GM04504 (cell line): ENCODE results near the gene PARD3B.

ENCODE experiments used
- DNase-seq: peaks from one replicate; pipeline ENCODE4 v3.0.0-alpha.2; 2012; ENCODE audit warnings: low read depth

The PARD3B gene

DNA sequence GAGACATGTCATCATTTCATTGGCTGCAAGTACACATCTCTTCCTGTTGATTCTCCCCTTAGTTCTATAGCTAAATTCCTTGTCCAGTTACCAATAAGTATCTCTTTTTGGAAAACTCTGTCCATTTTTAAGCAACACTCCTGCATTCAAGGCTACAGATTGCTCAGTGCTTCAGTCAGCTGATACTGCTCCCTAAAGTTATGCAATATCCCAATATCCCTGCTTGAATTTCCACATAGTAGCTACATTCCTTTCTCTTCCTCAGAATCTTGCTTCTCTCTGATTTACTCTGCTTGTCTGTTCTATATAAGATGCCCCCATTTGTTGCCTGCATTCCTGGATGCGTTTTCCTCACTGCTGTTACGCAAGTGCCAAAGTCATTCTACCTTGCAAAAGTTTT lies 109.8 kb downstream of the PARD3B start:
- no peak for DNase-seq

DNA sequence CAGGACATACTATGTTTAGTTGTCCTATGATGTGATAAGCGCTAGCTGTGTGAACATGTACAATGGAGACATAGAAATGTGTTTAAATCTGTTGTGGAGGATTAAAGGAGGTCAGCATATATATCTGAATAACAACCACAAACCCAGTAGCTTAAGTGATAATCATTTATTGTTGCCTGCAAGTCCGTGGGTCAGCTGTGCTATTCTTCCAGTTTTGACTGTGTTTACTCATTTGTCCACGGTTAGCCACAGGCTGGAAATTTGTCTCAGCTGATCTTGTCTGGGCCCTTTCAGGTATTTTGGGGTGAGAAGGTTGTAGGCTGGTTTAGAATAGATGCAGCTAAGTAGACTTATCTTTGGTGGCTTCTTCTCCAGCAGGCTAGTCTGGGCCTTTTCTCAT lies 110.4 kb downstream of the PARD3B start:
- no peak for DNase-seq

DNA sequence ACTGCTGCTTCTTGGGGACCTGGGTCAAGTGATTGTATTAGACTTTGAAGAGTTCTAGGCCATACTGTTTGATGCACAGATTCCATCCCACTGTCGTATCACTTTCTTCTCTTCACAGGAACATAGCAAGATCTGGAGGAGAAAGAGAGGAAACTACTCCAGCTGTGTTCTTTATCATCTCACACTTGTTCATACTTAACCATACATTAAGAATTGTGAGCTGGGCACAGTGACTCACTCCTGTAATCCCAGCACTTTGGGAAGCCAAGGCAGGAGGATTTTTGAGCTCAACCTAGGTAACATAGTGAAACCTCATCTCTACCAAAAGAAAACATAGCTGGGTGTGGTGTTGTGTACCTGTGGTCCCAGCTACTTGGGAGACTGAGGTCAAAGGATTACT lies 111.7 kb downstream of the PARD3B start:
- no peak for DNase-seq

DNA sequence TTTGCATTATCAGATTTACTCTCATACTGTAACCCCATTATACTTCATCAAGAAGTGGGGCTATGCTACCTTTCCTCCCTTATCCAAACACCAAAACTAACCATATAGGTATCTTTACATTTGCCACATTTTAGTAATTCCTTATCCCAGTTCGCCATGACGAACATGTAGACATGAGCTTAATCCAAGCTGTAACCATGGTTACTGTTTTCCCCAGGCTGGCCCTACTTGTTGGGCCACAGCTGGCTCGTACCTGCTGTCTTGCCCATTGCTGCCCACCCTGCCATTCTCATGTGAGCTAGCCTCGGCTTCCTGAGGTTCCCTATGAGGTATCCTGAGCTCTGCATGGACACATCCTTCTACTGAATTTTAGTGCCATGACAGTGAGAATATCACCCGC lies 117.7 kb downstream of the PARD3B start:
- no peak for DNase-seq

DNA sequence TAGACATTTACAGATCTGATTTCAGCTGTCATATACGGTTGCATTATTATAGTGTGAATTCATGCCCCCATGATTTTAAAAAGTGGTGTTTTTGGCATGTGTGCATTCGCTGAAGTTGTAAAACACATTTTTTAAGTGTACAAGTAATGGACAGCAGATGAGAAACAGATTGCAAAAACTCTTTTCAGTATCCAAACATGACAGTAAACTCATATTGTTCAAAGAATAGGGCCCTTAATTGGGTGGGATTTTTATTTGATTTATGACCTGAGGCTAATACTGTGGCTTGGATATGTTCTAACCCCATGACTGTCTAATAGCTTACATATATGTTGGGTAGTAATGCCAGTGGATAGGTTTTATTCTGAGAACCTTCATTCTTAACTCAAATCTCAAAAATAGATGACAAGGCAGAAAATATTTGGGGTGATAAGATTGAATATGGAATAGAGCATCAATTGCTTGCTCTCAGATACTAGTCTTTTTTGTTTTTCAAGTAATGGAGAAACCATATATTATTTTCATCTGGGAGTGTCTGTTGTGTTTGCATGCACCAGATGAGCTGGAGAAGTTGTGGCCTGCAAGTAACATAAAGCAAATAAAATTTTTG lies 118.6 kb downstream of the PARD3B start:
- DNase-seq, result no peak

DNA sequence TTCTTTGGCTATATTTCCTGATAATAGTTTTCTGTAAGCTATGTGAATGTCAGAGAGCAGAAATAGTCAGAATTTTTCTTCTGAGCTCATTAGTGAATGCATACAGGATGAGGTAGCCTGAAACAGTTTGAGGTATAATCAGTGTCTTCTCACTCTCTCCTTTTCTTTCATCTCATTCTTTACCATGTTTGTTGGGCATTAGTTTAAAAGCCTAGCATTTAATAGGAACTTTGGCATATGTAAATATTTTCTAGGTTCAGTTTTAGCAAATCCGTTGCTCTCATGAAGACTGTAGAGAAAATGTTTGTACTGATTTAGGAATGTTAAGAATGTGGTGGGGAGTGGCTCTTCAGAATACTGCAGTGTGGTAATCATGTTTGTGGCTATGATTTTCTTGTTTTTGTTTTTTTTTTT lies 119.4 kb downstream of the PARD3B start:
- no peak for DNase-seq

DNA sequence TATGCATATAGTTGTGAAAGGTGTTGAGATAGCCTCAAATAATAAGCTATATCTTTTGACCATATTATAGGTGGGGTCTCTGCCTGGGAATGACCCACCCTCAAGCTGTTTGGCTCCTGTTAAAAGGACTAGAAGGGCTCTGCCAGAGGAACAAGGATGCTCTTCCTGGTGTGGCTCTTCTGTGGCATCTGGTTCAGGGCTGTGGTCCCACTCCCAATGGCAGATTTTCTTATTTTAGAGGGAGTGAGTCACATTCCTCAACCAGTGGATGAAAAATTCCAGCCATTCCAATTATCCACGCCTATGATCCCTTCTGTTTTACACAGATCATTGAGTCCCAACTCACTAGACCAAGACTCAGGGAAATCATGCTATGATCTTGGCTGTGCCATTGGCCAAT lies 119.9 kb downstream of the PARD3B start:
- DNase-seq, result no peak

DNA sequence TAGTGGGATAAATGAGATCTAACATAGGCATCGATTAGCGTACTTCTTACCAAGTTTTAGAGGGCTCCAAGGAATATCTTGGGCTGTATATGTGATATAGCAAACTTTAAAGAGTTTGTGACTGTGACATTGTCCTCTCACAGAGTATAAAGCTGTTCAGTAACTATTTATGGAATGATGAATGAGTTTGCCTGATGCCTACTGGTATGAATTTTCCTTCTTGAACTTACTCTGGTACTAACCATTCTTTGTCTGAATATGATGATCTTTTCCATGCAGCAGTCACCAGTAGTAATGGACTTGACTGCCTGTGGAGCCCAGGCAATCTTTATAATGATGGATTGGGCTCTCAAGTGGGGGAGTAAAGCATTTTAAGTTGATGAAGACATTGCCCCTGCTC lies 120.5 kb downstream of the PARD3B start:
- no peak for DNase-seq

DNA sequence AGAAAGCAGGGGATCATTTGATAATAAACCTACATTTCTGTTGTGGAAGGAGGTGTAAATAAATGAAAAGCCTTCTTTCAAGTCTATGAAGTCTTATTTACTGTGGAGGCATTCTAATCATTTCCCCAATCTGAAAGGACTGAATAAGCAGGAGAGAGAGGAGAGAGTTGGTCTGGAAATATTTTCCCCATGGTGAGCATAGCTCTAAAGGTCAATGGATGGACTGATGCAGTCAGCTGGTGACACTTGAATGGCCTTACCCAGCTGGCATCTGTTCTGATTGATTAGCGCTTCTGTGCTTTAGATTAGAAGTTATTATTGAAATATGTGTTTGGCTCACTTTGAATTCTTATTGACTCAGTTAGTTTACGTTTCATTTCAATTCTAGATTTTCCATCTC lies 122.7 kb downstream of the PARD3B start:
- DNase-seq, result no peak

DNA sequence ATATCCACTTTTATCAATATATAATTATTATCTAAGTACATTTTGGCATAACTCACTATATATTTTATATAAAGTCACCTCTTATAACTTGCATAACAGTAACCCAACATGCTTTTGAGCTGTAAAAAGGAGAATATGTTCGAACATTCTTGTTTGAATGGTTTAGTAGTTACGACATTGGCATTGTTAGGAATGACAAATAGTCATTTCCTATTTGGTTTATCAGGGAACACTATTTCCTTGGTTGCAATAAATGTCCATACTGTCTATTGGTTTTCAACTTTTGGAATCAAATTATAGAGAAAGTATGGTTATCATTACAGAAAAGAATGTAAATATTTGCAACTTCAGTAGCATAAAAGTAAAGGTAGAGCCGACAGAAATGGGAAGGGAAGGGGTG lies 124.1 kb downstream of the PARD3B start:
- DNase-seq, result no peak

DNA sequence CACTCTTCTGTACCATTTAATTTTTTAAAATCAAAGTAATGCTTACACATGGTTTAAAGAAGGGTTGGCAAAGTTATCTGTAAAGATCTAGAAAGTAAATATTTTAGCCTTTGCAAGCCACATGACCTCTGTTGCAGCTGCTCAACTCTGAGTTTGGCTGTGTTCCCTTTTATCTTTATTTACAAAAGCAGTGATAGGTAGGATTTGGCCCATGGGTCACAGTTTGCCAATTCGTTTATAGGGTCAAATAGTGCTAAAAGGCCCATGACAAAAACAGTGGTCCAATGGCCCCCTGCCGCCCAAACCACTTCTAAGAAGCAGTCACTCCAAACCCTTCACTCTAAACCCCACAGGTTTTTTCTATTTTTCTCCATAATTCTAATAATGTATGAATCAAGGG lies 124.8 kb downstream of the PARD3B start:
- DNase-seq, result no peak

DNA sequence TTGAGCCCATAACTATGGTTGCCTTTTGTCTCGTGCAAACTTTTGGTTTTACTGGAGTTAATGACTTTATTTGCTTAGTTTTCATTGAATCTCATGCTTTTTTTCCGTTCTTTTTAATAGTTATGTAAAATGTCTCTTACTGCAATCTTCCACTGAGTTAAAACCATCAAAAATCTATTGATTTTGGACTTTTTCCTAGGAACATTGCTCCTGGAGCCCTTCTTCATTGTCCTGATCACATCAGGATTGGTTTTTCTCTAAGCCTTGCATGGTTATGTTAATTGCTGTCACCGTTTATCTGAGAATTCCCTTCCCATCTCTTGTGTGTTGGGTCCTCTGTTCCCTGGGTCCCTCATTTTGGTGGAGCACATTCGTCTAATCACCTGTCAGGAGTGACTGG lies 125.5 kb downstream of the PARD3B start:
- DNase-seq, result no peak

DNA sequence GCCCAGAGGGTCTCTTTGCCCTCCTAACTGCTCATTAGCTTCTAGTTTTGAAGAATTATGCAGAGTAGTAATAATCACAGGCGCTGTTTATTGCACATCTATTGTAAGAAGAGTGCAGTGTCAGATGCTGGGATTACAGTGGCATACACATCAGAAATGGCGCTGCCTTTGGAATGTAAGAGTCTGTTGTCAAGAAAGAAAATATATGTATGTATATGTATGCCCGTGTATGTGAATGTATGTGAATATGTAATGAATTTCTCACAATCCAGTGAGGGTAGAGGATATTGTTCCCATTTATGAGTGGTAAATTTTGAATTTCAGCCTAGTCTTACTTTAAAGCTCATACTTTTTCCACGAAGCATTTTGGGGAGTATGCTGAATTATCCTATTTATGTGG lies 127.5 kb downstream of the PARD3B start:
- DNase-seq, result no peak

DNA sequence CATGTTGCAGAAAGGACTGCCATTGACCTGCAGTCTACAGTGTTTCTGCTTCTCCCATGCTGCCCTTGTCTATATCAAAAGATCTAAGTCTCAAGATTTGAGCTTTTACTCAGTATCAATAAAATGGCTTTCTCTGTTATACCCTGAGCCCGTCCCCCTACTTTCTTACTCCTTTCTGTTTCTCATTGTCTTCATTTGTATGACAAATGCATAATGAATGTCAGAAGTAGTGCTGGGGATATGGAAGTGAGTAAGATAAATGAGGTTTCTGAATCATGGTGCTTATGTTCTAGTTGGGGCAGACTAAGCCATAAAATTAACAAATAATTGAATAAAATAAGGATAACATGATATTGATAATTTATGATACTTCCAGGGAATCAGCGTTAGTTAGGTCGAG lies 128.6 kb downstream of the PARD3B start:
- DNase-seq, result no peak

DNA sequence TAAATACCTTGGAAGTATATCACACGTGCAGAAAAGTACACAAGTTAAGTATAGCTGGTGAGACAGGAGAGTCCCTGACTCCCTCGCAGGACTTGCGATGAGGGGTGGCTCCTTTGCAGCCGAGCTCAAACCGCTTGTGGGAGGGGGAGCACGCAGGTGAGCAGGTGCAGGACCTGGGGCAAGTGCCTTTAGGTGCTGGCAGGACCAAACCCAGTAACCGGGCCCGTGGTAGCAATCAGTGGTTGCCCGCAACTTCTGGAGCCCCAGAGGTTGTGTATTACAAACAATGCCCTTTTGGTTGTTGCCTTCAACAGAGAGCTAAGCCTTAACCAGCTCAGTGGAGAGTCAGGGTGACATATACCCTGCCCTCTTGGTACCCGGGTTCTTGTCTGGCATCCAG lies 132.8 kb downstream of the PARD3B start:
- DNase-seq, result no peak

DNA sequence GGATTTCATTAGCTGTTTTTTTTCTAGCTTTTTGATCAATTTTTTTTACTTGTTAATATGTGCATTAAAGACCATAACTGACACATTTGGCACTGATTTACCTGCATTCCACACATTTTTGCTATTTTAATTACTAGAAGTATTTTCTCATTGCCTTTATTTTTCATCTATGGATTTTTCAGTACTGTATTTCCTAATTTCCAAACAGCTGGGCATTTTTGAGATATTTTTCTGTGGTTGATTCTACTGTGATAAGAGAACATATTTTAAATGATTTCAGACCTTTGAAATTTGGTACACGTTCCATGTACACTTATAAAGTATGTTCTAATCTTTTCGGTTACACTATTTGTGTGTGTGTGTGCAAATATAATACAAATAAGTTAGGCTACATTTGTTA lies 135.3 kb downstream of the PARD3B start:
- no peak for DNase-seq

DNA sequence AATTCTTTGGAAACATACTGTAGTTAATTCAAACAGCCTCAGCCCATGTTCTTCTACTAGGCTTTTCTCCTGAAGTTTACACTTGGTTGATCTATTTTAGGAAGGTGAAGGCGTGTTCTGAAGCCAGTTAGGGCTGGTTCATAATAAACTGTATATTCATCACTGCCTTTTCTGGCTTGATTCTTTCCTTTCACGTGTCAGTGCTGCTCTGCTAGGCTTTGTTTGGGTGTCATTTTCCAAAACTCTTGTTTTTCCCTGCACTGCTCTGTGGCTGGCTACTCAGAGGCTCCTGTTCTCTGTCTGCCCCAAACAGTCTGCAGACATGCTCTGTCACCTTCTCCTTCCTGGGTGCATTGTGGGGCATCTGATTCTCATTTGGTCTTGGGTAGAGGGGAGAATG lies 136.1 kb downstream of the PARD3B start:
- no peak for DNase-seq

DNA sequence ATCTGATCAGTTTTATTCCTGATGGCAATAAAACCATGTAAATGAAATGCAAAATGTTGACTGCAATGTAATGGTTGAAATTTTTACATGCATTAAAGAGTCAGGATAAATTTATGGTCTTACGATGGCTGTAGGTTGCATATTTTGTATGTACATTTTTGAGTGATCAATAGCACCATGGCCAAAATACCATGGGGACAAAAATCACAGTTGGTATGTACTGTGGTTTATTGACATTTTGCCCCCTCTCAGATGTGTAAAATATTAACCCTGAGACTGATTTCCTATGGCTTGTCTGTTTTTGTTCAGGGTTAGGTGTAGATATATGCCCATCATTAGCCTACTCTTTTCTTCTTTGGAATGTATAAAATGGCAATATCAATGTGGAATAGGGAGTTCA lies 138.1 kb downstream of the PARD3B start:
- no peak for DNase-seq

DNA sequence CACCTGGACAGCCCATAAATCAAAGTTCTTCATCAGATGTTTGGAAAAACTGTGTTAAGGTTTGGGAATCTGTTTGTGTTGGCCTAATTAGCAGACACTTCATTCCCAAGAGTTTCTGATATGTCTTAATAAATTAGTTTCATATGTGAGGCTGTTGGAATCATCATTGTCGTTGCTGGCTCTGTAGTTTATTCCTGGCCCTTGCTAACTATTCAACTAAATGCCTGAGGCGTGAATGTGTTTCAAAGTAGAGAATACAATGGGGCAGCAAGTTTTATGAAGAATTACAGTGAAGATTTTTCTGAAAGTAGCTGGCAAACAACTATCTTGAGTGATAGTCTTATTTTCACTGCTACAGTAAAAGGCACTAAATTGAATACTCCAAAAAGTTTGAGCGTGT lies 141.1 kb downstream of the PARD3B start:
- no peak for DNase-seq

DNA sequence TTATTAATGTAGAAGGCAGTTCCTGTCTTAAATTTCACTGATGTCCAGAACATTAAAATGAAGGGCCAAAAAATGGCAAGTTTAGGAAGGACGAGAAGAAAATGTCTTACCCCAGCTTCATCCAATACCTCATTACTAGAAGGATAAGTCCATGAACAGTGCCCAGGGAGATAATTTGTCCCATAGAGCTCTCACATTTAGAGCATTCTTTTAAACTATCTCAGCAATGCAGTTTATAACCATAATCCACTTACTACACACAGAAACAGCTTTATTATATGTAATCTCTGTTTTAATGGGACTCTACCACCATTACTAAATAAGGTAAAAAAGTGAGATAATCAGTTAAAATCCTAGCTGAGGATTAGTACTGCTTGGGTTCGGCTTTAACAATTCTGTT lies 142.5 kb downstream of the PARD3B start:
- no peak for DNase-seq

DNA sequence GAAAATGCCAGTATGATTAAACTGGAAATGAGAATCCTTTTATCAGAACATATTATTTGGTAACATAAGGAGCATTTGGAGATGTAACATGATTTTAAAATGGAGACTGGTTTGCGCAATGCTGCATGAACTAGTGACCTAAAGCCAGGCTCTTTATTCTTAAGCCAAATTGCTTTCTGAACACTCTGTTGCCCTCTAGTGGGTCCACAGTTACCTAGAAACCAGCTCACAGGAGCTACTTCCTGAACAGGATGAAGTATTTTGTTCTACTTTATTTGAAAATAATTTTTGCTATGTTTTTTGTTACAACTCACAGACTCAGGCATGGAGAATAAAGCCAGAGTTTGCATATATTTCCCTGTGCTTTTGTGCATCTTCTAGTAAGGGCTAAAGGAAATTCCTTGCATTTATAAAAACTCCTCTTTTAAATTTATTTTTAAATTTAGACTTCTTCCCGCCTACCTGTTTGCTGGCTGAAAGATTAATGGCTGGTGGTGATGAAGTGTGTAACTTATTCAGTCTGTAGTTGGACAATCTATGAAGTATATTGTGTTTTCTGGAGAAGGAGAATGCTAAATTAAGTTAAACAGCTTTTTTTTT lies 146.7 kb downstream of the PARD3B start:
- peak; percentile 67 for DNase-seq

DNA sequence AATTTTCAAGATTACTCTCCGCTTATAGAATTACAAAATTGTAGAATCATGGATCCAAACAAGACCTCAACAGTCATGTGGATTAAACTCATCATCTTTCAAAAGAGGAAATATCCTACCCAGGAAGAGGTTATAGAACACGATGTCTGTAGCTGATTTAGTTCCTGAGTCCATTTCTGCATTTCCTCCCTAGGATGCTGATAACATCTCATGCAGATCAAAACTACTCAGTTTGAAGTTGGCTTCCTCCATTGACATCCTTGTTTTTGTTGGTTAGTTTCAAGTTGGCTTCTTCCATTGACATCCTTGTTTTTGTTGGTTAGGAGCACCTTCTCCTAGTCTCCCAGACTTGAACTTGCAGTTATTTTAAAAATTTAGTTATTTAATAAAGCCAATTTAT lies 147.5 kb downstream of the PARD3B start:
- DNase-seq, result no peak

DNA sequence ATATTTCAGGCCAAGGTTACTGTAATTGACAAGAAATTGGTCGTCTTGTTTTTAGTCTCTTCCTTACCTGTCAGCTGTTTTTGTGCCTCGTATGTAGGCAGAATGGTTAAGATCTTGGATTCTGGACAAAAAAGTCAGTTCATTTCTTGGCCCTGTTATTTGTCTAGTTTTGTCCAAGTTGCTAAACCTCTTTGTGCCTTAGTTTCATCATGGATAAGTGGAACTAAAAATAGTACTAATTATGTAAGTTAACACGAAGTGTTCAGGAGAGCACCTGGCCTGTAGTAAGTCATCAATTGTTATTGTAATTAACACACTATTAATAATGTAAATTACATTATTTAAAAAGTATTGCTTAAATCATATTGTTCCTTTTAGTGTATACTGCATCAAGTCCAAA lies 148.0 kb downstream of the PARD3B start:
- DNase-seq, result no peak

DNA sequence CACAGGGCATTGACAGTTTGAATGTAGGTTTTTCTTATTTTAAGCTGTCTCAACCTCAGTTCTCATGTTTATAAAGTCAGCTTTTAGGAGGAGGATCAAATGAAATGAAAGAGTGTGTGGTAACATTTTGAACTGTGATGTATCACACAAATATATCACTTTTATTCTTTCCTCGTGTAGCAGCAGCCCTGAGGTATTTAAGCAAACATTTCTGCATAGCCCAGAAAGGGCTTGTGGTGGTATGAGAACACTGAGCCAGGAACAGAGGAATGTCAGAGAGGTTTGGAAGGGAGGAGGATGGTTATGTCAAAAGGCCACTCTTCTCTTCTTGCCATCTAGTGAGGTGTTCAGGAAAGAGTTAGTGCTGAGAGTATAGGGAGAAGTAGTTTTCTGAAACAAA lies 150.2 kb downstream of the PARD3B start:
- DNase-seq, result peak; percentile 61

DNA sequence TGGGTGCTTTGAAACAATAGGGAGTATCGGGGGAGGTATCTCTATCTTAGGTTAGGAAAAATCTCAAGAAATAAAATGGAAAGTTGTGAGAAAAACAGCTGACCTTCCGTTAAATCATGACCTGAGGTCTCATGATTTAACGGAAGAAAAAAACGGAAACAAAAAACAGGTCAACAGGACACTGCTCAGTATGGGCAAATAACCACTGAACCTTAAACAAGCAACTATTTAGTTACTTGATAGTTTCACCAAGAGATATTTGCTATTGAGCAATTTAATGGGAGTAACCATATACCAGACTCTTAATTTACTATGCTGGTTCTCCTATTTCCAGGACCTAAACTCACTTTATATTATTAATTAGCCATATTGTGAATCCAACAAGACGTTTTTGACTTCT lies 150.8 kb downstream of the PARD3B start:
- no peak for DNase-seq
